ENCODE results near the gene SAAL1.
A peak's percentile ranks its signal among the peaks of the same experiment; 100 is the strongest.
"Not testable (repeated sequence)": the region's sequence is repeated elsewhere in the genome, so short reads cannot be mapped to it uniquely, and the experiment has no call there.

The SAAL1 gene

DNA sequence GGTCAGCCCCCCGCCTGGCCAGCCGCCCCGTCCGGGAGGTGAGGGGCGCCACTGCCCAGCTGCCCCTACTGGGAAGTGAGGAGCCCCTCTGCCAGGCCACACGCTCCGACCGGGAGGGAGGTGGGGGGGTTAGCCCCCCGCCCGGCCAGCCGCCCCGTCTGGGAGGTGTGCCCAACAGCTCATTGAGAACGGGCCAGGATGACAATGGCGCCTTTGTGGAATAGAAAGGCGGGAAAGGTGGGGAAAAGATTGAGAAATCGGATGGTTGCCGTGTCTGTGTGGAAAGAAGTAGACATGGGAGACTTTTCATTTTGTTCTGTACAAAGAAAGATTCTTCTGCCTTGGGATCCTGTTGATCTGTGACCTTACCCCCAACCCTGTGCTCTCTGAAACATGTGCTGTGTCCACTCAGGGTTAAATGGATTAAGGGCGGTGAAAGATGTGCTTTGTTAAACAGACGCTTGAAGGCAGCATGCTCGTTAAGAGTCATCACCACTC lies 15.5 kb upstream of the SAAL1 start:
- H3K27me3 ChIP-seq (ENCODE audit: control insufficient read depth in 1 of 2, insufficient read depth in 2 of 2, low read length in 2 of 2); H3K9ac ChIP-seq (ENCODE audit: low read depth in 1 of 2, low read length in 2 of 2); H3K27ac ChIP-seq (ENCODE audit: low read depth, low read length); H3K9me3 ChIP-seq (ENCODE audit: control insufficient read depth in 1 of 2, low read length in 2 of 2); H3K4me3 ChIP-seq (ENCODE audit: low read depth in 1 of 2, low read length in 2 of 2); H3K36me3 ChIP-seq (ENCODE audit: control insufficient read depth in 1 of 2, insufficient read depth in 2 of 2, low read length in 2 of 2); H3K4me1 ChIP-seq (ENCODE audit: control insufficient read depth in 1 of 2, insufficient read depth in 2 of 2, low read length in 2 of 2): not testable (repeated sequence)

DNA sequence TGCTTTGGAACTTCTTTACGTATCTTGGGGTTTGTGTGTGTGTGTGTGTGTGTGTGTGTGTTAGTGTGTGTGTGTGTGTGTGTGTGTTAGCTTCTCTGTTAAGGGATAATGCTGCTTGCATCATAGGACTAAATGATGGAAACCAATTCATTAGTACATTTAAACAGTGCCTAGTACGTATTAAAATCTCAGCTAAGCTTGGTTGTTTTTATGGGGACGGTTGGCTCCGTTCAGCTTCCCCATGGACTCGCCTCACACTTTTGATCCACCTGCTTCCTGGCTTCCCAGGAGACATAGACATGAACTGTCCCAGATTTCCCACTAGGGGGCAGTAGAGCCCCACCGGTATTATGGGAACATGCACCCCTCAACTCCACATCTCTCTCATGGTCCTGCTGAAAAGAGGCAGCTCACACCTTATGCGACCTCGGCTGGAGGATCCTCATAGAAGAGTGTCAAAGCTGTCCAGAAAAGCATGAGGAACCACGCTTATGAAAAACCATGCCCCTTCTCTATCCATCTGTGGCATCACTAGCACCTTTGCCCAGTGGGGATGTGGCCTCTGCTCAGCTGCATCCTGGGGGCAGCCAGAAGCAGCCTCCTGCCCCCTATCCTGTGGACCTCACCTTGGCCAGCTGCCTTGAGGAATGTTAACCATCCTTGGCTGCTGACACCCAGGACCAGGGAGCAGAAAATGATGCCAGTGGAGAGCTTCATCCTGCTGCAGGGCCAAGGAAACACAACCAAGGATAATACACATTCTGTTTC lies 9.7 kb upstream of the SAAL1 start:
- H3K9me3 ChIP-seq (ENCODE audit: control insufficient read depth in 1 of 2, low read length in 2 of 2) = no peaks in the 10 kb centered on the region
- H3K27me3 ChIP-seq (ENCODE audit: control insufficient read depth in 1 of 2, insufficient read depth in 2 of 2, low read length in 2 of 2) = peaks cover 9 to 13% of the 10 kb centered on the region in 2 donors
- H3K4me3 ChIP-seq (ENCODE audit: low read depth in 1 of 2, low read length in 2 of 2) = no peak overlapping the region
- H3K36me3 ChIP-seq (ENCODE audit: control insufficient read depth in 1 of 2, insufficient read depth in 2 of 2, low read length in 2 of 2) = no peaks in the 10 kb centered on the region
- no peak overlapping the region for H3K9ac ChIP-seq (ENCODE audit: low read depth in 1 of 2, low read length in 2 of 2)
- no peak overlapping the region for H3K27ac ChIP-seq (ENCODE audit: low read depth, low read length)
- peaks cover 0 to 3% of the 10 kb centered on the region in 2 donors for H3K4me1 ChIP-seq (ENCODE audit: control insufficient read depth in 1 of 2, insufficient read depth in 2 of 2, low read length in 2 of 2)

DNA sequence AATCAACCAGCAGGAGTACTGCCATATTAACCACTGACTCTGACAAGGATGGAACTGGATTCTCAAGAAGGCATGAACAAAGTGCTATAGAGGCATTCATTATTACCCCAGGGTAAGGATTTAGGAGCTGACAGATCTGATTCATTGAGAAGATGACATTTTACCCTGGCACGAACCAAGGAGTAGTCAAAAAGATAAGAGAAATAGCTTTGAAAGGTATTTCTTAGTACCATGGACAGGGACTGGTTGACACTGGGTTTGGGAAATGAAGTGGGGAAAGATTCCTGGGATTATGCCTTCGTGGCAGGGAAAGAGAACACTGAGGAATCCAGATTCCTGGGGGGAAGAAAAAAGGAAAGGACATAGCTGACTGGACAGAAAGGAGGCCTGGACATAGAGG lies 5.1 kb upstream of the SAAL1 start:
- Histone ChIP-seq H3K36me3 (ENCODE audit: control insufficient read depth in 1 of 2, insufficient read depth in 2 of 2, low read length in 2 of 2) (no peaks in the 10 kb centered on the region), H3K4me1 (ENCODE audit: control insufficient read depth in 1 of 2, insufficient read depth in 2 of 2, low read length in 2 of 2) (peaks cover 0 to 6% of the 10 kb centered on the region in 2 donors), H3K27me3 (ENCODE audit: control insufficient read depth in 1 of 2, insufficient read depth in 2 of 2, low read length in 2 of 2) (peaks cover 9 to 14% of the 10 kb centered on the region in 2 donors), H3K9me3 (ENCODE audit: control insufficient read depth in 1 of 2, low read length in 2 of 2) (no peaks in the 10 kb centered on the region), H3K9ac (ENCODE audit: low read depth in 1 of 2, low read length in 2 of 2) (no peak overlapping the region), H3K27ac (ENCODE audit: low read depth, low read length) (no peak overlapping the region), H3K4me3 (ENCODE audit: low read depth in 1 of 2, low read length in 2 of 2) (no peak overlapping the region)

DNA sequence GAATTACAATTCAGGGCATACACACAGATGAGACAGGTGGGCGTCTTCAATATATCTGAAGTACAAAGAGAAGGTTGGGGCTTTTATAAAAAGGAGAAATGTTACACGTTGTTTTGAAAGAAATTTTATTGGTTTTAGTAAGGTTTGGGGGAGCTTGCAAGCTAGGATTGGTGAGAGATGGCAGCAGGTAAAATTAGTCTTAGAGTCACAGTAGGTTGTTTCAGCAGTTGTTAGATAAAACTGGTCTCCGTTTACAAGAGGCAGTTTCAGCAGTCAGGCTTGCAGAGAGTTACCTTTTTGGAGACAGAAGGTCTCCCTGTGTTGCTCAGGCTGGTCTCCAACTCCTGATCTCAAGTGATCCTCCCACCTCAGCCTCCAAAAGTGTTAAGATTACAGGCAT lies 2.4 kb upstream of the SAAL1 start:
- Histone ChIP-seq H3K4me3 (ENCODE audit: low read depth in 1 of 2, low read length in 2 of 2) (no peak overlapping the region), H3K9ac (ENCODE audit: low read depth in 1 of 2, low read length in 2 of 2) (no peak overlapping the region), H3K36me3 (ENCODE audit: control insufficient read depth in 1 of 2, insufficient read depth in 2 of 2, low read length in 2 of 2) (no peaks in the 10 kb centered on the region), H3K27me3 (ENCODE audit: control insufficient read depth in 1 of 2, insufficient read depth in 2 of 2, low read length in 2 of 2) (peaks cover 7 to 14% of the 10 kb centered on the region in 2 donors), H3K9me3 (ENCODE audit: control insufficient read depth in 1 of 2, low read length in 2 of 2) (no peaks in the 10 kb centered on the region), H3K27ac (ENCODE audit: low read depth, low read length) (no peak overlapping the region), H3K4me1 (ENCODE audit: control insufficient read depth in 1 of 2, insufficient read depth in 2 of 2, low read length in 2 of 2) (peaks cover 5 to 9% of the 10 kb centered on the region in 2 donors)

DNA sequence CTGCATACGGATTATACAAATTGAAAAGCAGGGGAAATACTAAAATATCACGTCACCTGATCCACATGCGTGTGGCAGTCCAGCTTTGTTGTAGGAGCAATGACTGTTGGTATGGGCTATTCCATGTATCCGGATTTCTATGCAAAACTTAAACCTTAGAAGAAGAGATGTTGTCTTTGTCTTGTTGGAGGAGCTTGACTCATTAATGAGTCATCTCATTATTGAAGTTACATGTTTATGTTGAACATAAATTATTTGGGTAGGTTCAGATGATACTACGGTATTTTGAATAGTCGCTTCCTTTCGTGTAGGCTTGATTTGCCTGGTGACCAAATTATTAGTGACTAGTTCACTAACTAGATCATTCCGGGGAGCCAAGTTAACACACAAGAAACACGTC lies 806 bp upstream of the SAAL1 start:
- peaks cover 0 to 7% of the 10 kb centered on the region in 2 donors for H3K27me3 ChIP-seq (ENCODE audit: control insufficient read depth in 1 of 2, insufficient read depth in 2 of 2, low read length in 2 of 2)
- no peak overlapping the region for H3K4me3 ChIP-seq (ENCODE audit: low read depth in 1 of 2, low read length in 2 of 2)
- H3K9me3 ChIP-seq (ENCODE audit: control insufficient read depth in 1 of 2, low read length in 2 of 2) = no peaks in the 10 kb centered on the region
- no peak overlapping the region for H3K9ac ChIP-seq (ENCODE audit: low read depth in 1 of 2, low read length in 2 of 2)
- peaks cover 0 to 3% of the 10 kb centered on the region in 2 donors for H3K36me3 ChIP-seq (ENCODE audit: control insufficient read depth in 1 of 2, insufficient read depth in 2 of 2, low read length in 2 of 2)
- H3K4me1 ChIP-seq (ENCODE audit: control insufficient read depth in 1 of 2, insufficient read depth in 2 of 2, low read length in 2 of 2) = peaks cover 5 to 9% of the 10 kb centered on the region in 2 donors
- no peak overlapping the region for H3K27ac ChIP-seq (ENCODE audit: low read depth, low read length)

DNA sequence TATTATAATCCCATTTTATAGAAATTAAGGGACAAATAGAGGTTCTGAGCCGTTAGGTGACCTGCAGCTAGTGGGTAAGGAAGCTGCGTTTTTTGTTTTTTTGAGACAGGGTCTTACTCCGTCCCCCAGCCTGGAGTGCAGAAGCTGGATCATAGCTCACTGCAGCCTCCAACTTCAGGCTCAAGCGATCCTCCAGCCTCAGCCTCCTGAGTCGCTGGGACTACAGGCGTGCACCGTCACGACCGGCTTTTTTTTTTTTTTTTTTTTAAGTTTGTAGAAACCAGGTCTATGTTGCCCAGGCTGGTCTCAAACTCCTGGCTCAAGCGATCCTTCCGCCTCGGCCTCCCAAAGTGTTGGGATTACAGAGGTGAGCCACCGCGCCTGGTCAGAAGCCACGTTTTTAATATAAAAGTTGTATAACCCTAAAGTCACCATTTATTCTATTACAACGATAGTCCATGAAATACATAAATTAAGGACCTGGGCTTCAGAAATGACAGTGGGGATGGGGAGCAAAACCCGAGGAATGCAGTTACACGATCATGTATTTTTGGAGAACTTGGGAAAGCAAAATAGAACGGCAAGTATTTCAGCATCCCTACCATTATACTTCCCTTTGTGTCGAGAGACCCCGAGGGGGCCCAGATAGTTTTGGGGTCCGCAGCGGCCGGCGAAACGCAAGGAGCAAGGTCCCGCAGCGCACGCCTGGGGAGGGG lies 638 bp downstream of the SAAL1 start:
- Histone ChIP-seq H3K9me3 (ENCODE audit: control insufficient read depth in 1 of 2, low read length in 2 of 2) (no peaks in the 10 kb centered on the region), H3K9ac (ENCODE audit: low read depth in 1 of 2, low read length in 2 of 2) (peak overlapping the region; percentile 75 to 94), H3K36me3 (ENCODE audit: control insufficient read depth in 1 of 2, insufficient read depth in 2 of 2, low read length in 2 of 2) (peaks cover 0 to 10% of the 10 kb centered on the region in 2 donors), H3K4me1 (ENCODE audit: control insufficient read depth in 1 of 2, insufficient read depth in 2 of 2, low read length in 2 of 2) (peaks cover 5 to 9% of the 10 kb centered on the region in 2 donors), H3K4me3 (ENCODE audit: low read depth in 1 of 2, low read length in 2 of 2) (peak overlapping the region; percentile 80 to 97), H3K27me3 (ENCODE audit: control insufficient read depth in 1 of 2, insufficient read depth in 2 of 2, low read length in 2 of 2) (no peaks in the 10 kb centered on the region), H3K27ac (ENCODE audit: low read depth, low read length) (no peak overlapping the region)

DNA sequence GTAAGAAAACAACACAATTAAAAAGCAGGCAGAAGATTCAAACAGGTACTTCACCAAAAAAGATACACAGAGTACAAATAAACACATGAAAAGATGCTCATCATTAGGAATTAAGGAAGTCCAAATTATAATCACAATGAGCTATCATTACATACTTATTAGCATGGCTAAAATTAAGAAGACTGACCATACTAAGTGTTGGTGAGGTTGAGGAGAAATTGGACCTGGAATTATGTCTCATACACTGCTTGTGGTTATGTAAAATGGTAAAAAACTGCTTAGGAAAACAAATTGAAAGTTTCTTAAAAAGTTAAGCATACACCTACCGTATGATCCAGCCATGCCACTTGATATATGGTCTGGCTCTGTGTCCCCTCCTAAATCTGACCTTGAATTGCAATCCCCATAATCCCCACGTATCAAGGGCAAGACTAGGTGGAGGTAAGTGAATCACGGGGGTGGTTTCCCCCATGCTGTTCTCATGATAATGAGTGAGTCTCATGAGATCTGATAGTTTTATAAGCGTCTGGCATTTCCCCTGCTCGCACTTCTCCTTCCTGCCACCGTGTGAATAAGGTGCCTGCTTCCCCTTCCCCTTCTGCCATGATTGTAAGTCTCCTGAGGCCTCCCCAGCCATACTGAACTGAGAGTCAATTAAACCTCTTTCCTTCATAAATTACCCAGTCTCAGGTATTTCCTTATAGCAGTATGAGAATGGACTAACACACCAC lies 4.8 kb downstream of the SAAL1 start:
- Histone ChIP-seq H3K27me3 (ENCODE audit: control insufficient read depth in 1 of 2, insufficient read depth in 2 of 2, low read length in 2 of 2) (no peaks in the 10 kb centered on the region), H3K36me3 (ENCODE audit: control insufficient read depth in 1 of 2, insufficient read depth in 2 of 2, low read length in 2 of 2) (peaks cover 0 to 26% of the 10 kb centered on the region in 2 donors), H3K9ac (ENCODE audit: low read depth in 1 of 2, low read length in 2 of 2) (no peak overlapping the region), H3K4me3 (ENCODE audit: low read depth in 1 of 2, low read length in 2 of 2) (no peak overlapping the region), H3K4me1 (ENCODE audit: control insufficient read depth in 1 of 2, insufficient read depth in 2 of 2, low read length in 2 of 2) (peaks cover 5 to 7% of the 10 kb centered on the region in 2 donors), H3K9me3 (ENCODE audit: control insufficient read depth in 1 of 2, low read length in 2 of 2) (no peaks in the 10 kb centered on the region), H3K27ac (ENCODE audit: low read depth, low read length) (no peak overlapping the region)

DNA sequence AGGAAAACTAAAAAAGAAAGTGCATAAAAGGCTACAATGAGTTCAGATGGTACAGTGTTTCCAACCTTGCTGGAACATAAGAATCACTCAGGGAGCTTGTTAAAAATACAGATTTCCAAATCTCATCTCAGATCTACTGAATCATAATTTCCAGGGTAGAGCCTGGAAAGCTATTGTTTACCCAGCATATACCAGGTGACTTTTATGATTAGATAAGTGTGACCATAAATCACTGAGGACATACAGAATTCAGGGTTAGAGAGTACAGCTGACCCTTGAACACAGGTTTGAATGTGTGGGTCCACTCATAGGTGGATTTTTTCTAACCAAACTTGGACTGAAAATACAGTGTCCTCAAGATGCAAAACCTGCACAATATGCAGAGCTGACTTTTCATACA lies 11.9 kb downstream of the SAAL1 start:
- Histone ChIP-seq H3K4me1 (ENCODE audit: control insufficient read depth in 1 of 2, insufficient read depth in 2 of 2, low read length in 2 of 2) (peaks cover 7 to 10% of the 10 kb centered on the region in 2 donors), H3K36me3 (ENCODE audit: control insufficient read depth in 1 of 2, insufficient read depth in 2 of 2, low read length in 2 of 2) (peaks cover 3 to 67% of the 10 kb centered on the region in 2 donors)

DNA sequence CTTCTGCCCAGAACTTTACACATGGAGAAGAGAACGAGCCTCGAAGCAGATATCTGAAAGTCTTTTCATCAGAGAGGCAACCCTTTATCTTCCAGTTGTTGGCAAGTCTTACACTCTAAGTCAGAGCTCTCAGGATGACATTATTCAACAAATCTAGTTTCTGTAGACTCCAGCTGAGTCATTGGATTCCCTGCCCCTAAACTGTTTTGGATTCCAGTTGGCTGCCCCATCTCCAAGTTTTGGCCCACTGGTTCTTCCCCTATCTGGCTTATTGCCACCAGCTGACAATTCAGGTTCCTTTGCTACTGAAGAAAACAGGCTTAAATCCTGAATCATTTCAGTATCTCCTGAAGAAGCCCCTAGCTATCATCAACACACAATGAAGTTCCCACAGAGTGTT lies 14.2 kb downstream of the SAAL1 start:
- Histone ChIP-seq H3K9ac (ENCODE audit: low read depth in 1 of 2, low read length in 2 of 2) (no peak overlapping the region), H3K27me3 (ENCODE audit: control insufficient read depth in 1 of 2, insufficient read depth in 2 of 2, low read length in 2 of 2) (no peaks in the 10 kb centered on the region), H3K36me3 (ENCODE audit: control insufficient read depth in 1 of 2, insufficient read depth in 2 of 2, low read length in 2 of 2) (peaks cover 3 to 80% of the 10 kb centered on the region in 2 donors), H3K4me1 (ENCODE audit: control insufficient read depth in 1 of 2, insufficient read depth in 2 of 2, low read length in 2 of 2) (peaks cover 7 to 10% of the 10 kb centered on the region in 2 donors), H3K4me3 (ENCODE audit: low read depth in 1 of 2, low read length in 2 of 2) (no peak overlapping the region), H3K9me3 (ENCODE audit: control insufficient read depth in 1 of 2, low read length in 2 of 2) (no peaks in the 10 kb centered on the region), H3K27ac (ENCODE audit: low read depth, low read length) (no peak overlapping the region)

More for the DNA sequence above, 11.9 kb downstream of the SAAL1 start:
- Histone ChIP-seq H3K9me3 (ENCODE audit: control insufficient read depth in 1 of 2, low read length in 2 of 2) (no peaks in the 10 kb centered on the region), H3K4me3 (ENCODE audit: low read depth in 1 of 2, low read length in 2 of 2) (no peak overlapping the region), H3K27me3 (ENCODE audit: control insufficient read depth in 1 of 2, insufficient read depth in 2 of 2, low read length in 2 of 2) (no peaks in the 10 kb centered on the region), H3K27ac (ENCODE audit: low read depth, low read length) (no peak overlapping the region), H3K9ac (ENCODE audit: low read depth in 1 of 2, low read length in 2 of 2) (no peak overlapping the region)

DNA sequence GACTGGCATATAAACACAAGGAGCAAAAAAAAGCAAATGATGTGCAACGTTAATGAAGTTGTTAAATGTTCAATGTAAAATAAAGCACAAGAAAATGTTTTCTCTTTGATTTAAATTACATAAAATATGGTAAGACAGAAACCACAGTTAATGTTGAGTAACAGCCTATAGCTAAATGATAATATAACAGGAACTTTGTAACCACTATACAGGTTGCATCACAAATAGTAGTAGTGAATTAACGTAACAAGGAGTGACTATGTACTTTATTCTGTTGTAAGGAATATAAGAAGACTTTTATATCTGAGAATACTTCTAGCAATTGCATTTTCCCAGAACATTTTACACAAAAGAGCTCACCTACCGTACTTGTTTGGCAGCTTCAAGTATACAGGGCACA lies 16.9 kb downstream of the SAAL1 start:
- no peak overlapping the region for H3K9ac ChIP-seq (ENCODE audit: low read depth in 1 of 2, low read length in 2 of 2)
- no peaks in the 10 kb centered on the region for H3K9me3 ChIP-seq (ENCODE audit: control insufficient read depth in 1 of 2, low read length in 2 of 2)
- H3K36me3 ChIP-seq (ENCODE audit: control insufficient read depth in 1 of 2, insufficient read depth in 2 of 2, low read length in 2 of 2) = peaks cover 0 to 64% of the 10 kb centered on the region in 2 donors
- H3K27ac ChIP-seq (ENCODE audit: low read depth, low read length) = no peak overlapping the region
- no peak overlapping the region for H3K4me3 ChIP-seq (ENCODE audit: low read depth in 1 of 2, low read length in 2 of 2)
- no peaks in the 10 kb centered on the region for H3K27me3 ChIP-seq (ENCODE audit: control insufficient read depth in 1 of 2, insufficient read depth in 2 of 2, low read length in 2 of 2)
- H3K4me1 ChIP-seq (ENCODE audit: control insufficient read depth in 1 of 2, insufficient read depth in 2 of 2, low read length in 2 of 2) = peaks cover 4% of the 10 kb centered on the region in 2 donors
